GM19372 (cell line): ENCODE data around the gene MROH2A.

ENCODE experiments used
- ATAC-seq: cut with Tn5 transposase; IDR thresholded peaks from one replicate; pipeline ENCODE4 v1.9.1; 2021; ENCODE audit warnings: mild to moderate bottlenecking, low read depth, moderate library complexity; ENCODE audit not compliant: unreplicated experiment

The MROH2A gene

GRCh38 chr2:233831861-233832260 is 53.7 kb downstream of the MROH2A start:
- no peak for ATAC-seq

GRCh38 chr2:233832414-233832813 is 54.3 kb downstream of the MROH2A start:
- no peak for ATAC-seq

- no peak for ATAC-seq
These were observed 54.8 kb downstream of the MROH2A start for GRCh38 chr2:233832869-233833311.

GRCh38 chr2:233833345-233833744 is 55.2 kb downstream of the MROH2A start:
- no peak for ATAC-seq

GRCh38 chr2:233835230-233836186 is 57.4 kb downstream of the MROH2A start:
- ATAC-seq = no peak

- no peak for ATAC-seq
These were observed 58.2 kb downstream of the MROH2A start for GRCh38 chr2:233836359-233836758.

- no peak for ATAC-seq
These were observed 59.6 kb downstream of the MROH2A start for GRCh38 chr2:233837694-233838229.

- no peak for ATAC-seq
These were observed 60.1 kb downstream of the MROH2A start for GRCh38 chr2:233838251-233838650.

GRCh38 chr2:233838726-233839446 is 60.8 kb downstream of the MROH2A start:
- ATAC-seq = no peak

- no peak for ATAC-seq
These were observed 61.3 kb downstream of the MROH2A start for GRCh38 chr2:233839447-233839820.

- ATAC-seq = no peak
These were observed 62.4 kb downstream of the MROH2A start for GRCh38 chr2:233840520-233840919.

- no peak for ATAC-seq
These were observed 63.1 kb downstream of the MROH2A start for GRCh38 chr2:233841183-233841582.

GRCh38 chr2:233844064-233844807 is 66.1 kb downstream of the MROH2A start:
- ATAC-seq = no peak

- no peak for ATAC-seq
These were observed 66.7 kb downstream of the MROH2A start for GRCh38 chr2:233844836-233845235.

- no peak for ATAC-seq
These were observed 67.4 kb downstream of the MROH2A start for GRCh38 chr2:233845301-233846060.

- no peak for ATAC-seq
These were observed 68.5 kb downstream of the MROH2A start for GRCh38 chr2:233846387-233847247.

GRCh38 chr2:233847248-233847898 is 69.2 kb downstream of the MROH2A start:
- ATAC-seq = no peak

- no peak for ATAC-seq
These were observed 70.1 kb downstream of the MROH2A start for GRCh38 chr2:233848276-233848675.
